Transverse colon (tissue), 4 donors: ENCODE measurements around the gene STK39.

Source experiments
- CTCF ChIP-seq, 5 experiments: fragments of 200-600 bp in 3 of 5; fragments of 450-650 bp in 2 of 5; sonication (generic) in 3 of 5; IDR thresholded peaks; 1 replicate in 2 of 5; 2 replicates in 3 of 5; pipeline ENCODE4 v1.5.1; 2016 to 2017; ENCODE audit warnings: antibody characterized with exemption in 5 of 5, inconsistent platforms in 3 of 5, mild to moderate bottlenecking in 2 of 5, moderate library complexity in 1 of 5
- EP300 ChIP-seq: sonication (generic); formaldehyde crosslinking; IDR thresholded peaks from one replicate; pipeline ENCODE4 v1.6.1; 2017; ENCODE audit warnings: antibody characterized with exemption, low read depth
- POLR2A ChIP-seq: fragments of 450-650 bp; IDR thresholded peaks from one replicate; pipeline ENCODE4 v1.6.1; 2016; ENCODE audit warnings: antibody characterized with exemption, mild to moderate bottlenecking, moderate library complexity
- POLR2AphosphoS5 ChIP-seq, 3 donors: sonication (generic); formaldehyde crosslinking; IDR thresholded peaks; one replicate each; pipeline ENCODE4 v1.6.1; 2016; ENCODE audit warnings: antibody characterized with exemption in 3 of 3

GRCh38 chr2:168176402-168176801 lies 71.0 kb downstream of the STK39 start:
- no peak for TF ChIP-seq CTCF (IDR thresholded peaks at IDR 0.05)
- TF ChIP-seq POLR2A, result no peak
- no peak for TF ChIP-seq POLR2AphosphoS5 (IDR thresholded peaks at IDR 0.05)
- TF ChIP-seq EP300, result no peak
